ENCODE data around the gene ELAC2. TPM values are rescaled to one million over a fixed set of nuclear protein-coding genes. Genes with fewer than 3 reads are reported as not detected.
"Not testable (repeated sequence)": the region's sequence is repeated elsewhere in the genome, so short reads cannot be mapped to it uniquely, and the experiment has no call there.

ELAC2 gene
- total RNA-seq, 1 donor from 2014 or later = 85.8 TPM

- DNase-seq (ENCODE audit: low read depth) (no peak), FAIRE-seq (no peak)
- Histone ChIP-seq H3K4me3 (ENCODE audit: low read depth, low read length) (no peak overlapping the region), H3K27me3 (ENCODE audit: control insufficient read depth, insufficient read depth, low read length) (no peaks in the 10 kb centered on the region), H3K36me3 (ENCODE audit: control insufficient read depth, insufficient read depth, low read length) (no peaks in the 10 kb centered on the region)
- TF ChIP-seq CTCF (IDR thresholded peaks at IDR 0.05; ENCODE audit: insufficient read depth, low read length, severe bottlenecking) = no peak
These were observed 38.6 kb downstream of the ELAC2 start for GRCh38 chr17:12979246-12979645.

- FAIRE-seq; H3K4me3 ChIP-seq (ENCODE audit: low read depth, low read length); H3K36me3 ChIP-seq (ENCODE audit: control insufficient read depth, insufficient read depth, low read length); H3K27me3 ChIP-seq (ENCODE audit: control insufficient read depth, insufficient read depth, low read length); DNase-seq (ENCODE audit: low read depth): not testable (repeated sequence)
These were observed 39.0 kb downstream of the ELAC2 start for GRCh38 chr17:12978787-12979186.

GRCh38 chr17:12977008-12977751 is 40.6 kb downstream of the ELAC2 start:
- DNase-seq (ENCODE audit: low read depth) = peak; percentile 37
- no peak overlapping the region for H3K4me3 ChIP-seq (ENCODE audit: low read depth, low read length)
- FAIRE-seq = no peak
- TF ChIP-seq CTCF (IDR thresholded peaks at IDR 0.05; ENCODE audit: insufficient read depth, low read length, severe bottlenecking) = no peak
- H3K36me3 ChIP-seq (ENCODE audit: control insufficient read depth, insufficient read depth, low read length) = no peaks in the 10 kb centered on the region
- no peaks in the 10 kb centered on the region for H3K27me3 ChIP-seq (ENCODE audit: control insufficient read depth, insufficient read depth, low read length)

- no peak for FAIRE-seq
- no peak for TF ChIP-seq CTCF (IDR thresholded peaks at IDR 0.05; ENCODE audit: insufficient read depth, low read length, severe bottlenecking)
- H3K36me3 ChIP-seq (ENCODE audit: control insufficient read depth, insufficient read depth, low read length) = no peaks in the 10 kb centered on the region
- no peak for DNase-seq (ENCODE audit: low read depth)
- no peaks in the 10 kb centered on the region for H3K27me3 ChIP-seq (ENCODE audit: control insufficient read depth, insufficient read depth, low read length)
- H3K4me3 ChIP-seq (ENCODE audit: low read depth, low read length) = no peak overlapping the region
These were observed 43.8 kb downstream of the ELAC2 start for GRCh38 chr17:12974005-12974531.

- no peak for TF ChIP-seq CTCF (IDR thresholded peaks at IDR 0.05; ENCODE audit: insufficient read depth, low read length, severe bottlenecking)
- FAIRE-seq (no peak), DNase-seq (ENCODE audit: low read depth) (no peak)
- Histone ChIP-seq H3K4me3 (ENCODE audit: low read depth, low read length) (no peak overlapping the region), H3K36me3 (ENCODE audit: control insufficient read depth, insufficient read depth, low read length) (no peaks in the 10 kb centered on the region), H3K27me3 (ENCODE audit: control insufficient read depth, insufficient read depth, low read length) (no peaks in the 10 kb centered on the region)
These were observed 44.3 kb downstream of the ELAC2 start for GRCh38 chr17:12973496-12974004.

GRCh38 chr17:12967962-12968361 is 49.9 kb downstream of the ELAC2 start:
- FAIRE-seq (no peak), DNase-seq (ENCODE audit: low read depth) (no peak)
- no peaks in the 10 kb centered on the region for H3K36me3 ChIP-seq (ENCODE audit: control insufficient read depth, insufficient read depth, low read length)
- TF ChIP-seq CTCF (IDR thresholded peaks at IDR 0.05; ENCODE audit: insufficient read depth, low read length, severe bottlenecking) = no peak
- no peak overlapping the region for H3K4me3 ChIP-seq (ENCODE audit: low read depth, low read length)
- H3K27me3 ChIP-seq (ENCODE audit: control insufficient read depth, insufficient read depth, low read length) = no peaks in the 10 kb centered on the region

All from bronchial epithelial cell (primary cell).